Fibroblast of mammary gland (primary cell): Measurements from ENCODE around the gene UTS2B.

Experiments used
- DNase-seq: peaks from one replicate; pipeline ENCODE4 v3.0.0-alpha.2; 2010; ENCODE audit warnings: low read depth
- H3K4me3 ChIP-seq: 2 replicates; pipeline ENCODE4 v1.5.1; 2011; ENCODE audit warnings: low read depth, mild to moderate bottlenecking, low read length, moderate library complexity; ENCODE audit not compliant: control insufficient read depth
- CTCF ChIP-seq: conservative IDR thresholded peaks from 2 replicates; pipeline ENCODE4 v1.5.1; 2011; ENCODE audit warnings: low read depth, low read length, inconsistent platforms; ENCODE audit not compliant: control insufficient read depth, insufficient read depth

The UTS2B gene

GRCh38 chr3:191329654-191330529 lies at the start of gene UTS2B:
Gene UTS2B (minus strand): TSS chr3:191330526. CDS start chr3:191282189, 48,337 bp downstream.
- TF ChIP-seq CTCF: no peak
- H3K4me3 ChIP-seq: peak within 1 kb of the TSS; percentile 79
- DNase-seq: peak; percentile 57

DNA sequence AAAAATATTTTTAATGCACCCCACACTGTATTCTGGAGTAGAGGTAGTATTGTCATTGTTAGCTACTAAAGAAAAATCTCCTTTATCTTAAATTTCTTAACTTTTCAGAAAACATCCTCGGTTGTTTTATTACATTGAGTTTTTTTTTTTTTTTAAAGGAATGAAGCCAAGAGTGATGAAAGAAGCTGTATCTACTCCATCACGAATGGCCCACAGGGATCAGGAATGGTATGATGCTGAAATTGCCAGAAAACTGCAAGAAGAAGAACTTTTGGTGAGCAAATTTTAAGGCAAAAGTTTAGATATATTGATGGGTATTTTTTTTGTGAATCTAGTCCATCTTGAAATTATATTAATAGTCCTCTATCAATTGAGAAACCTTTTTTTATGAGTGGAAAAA lies 49.7 kb upstream of the UTS2B start:
- no peak for TF ChIP-seq CTCF
- DNase-seq: peak; percentile 33
- H3K4me3 ChIP-seq: no peak overlapping the region

DNA sequence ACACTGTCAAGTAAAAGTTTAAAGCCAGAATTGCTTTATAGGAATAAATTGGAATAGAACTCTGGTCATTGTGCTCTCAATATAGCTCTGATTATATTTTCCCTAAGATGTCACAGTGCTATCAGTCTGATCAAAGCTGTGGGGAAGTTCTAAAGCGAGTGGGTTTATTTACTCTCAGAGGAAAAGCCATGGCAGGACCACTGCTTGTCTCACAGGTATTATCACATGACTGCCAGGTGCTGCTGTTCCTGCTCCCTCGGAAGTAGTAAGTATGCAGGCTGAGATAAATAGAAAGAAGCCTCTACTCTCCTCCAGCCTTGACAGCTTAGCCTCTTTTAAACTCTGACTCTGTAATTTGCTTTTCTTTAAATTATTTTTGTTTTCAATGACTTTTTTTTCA lies 49.1 kb upstream of the UTS2B start:
- TF ChIP-seq CTCF: no peak
- no peak overlapping the region for H3K4me3 ChIP-seq
- no peak for DNase-seq

DNA sequence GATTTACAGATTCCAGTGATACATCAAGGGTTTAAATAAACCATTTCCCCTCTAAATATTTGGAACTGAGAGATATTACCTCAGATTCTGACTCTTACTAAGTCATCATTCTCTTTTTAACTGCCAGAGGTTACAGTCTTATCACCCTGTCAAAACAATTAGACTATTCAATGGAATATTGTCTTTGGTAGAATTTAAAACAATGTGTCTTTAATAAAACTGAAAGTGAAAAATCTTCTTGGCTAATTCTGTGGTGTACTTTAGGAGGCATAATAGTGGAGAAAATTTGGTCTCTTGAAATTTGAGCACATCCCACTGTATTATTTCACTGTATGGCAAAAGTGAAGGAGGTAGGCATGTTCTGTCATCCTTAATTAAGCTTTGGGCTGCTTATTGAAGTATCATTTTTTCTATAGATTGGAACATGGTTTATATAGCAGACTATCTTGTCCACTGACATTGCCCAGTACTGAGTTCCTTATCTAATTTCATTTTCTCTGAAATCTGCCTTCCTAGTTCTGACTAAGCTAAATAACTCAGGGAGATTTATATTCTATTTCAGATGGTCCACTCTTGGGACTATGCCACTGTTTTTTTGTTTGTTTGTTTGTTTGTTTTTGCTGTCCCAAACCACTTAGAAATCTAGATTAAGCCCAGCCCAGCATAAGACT lies 48.0 kb upstream of the UTS2B start:
- TF ChIP-seq CTCF: no peak
- H3K4me3 ChIP-seq: no peak overlapping the region
- no peak for DNase-seq

DNA sequence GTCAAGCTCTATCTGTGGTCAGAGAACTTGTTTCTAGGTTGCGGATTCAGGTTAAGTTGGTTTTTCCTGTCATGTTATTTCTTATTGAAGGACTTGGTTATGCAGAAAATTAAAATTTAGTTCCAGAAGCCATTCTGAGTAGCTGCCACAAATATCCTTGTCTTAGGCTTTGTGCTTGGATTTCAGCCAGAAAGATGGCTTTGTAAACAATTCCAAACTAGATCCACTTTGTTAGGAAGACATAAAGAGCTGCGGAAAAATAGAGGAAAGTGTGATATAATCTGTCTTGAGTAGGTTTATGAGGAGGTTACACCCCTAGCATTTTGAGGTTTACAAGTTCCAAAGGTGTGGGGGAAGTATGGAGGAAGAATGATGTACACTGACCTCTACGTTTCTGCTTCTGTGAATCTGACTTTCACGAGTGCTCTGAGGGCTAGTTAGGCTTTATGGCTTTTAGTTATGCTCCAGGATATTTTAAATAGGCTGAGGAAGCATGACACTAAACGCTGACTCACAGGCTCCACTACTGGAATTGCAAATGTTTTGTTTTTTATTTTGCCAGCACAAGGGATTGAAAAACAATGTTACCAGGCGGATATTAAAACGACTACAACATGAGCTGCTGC lies 46.3 kb upstream of the UTS2B start:
- peak; percentile 86 for DNase-seq
- no peak overlapping the region for H3K4me3 ChIP-seq
- no peak for TF ChIP-seq CTCF

DNA sequence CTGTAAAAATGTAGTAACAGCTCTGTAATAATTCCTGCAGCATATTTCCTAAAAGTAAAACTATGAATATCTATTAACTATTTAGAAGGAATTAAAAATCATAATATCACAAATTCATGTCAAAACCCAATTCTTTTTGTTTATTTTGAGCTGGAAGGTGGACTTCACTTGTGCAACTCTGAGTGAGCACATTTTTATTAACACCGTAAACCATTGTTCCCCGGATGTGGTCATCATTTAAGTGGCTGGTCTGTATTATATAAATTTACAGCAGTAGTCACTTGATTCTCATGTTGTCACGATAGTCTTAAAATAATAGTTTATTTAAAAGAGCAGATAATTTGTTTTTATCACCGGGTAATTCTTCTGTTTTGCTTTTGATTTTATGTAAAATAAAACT lies 43.0 kb upstream of the UTS2B start:
- no peak for DNase-seq
- TF ChIP-seq CTCF: no peak
- no peak overlapping the region for H3K4me3 ChIP-seq
